ENCODE measurements around the gene TEX29.

DNA sequence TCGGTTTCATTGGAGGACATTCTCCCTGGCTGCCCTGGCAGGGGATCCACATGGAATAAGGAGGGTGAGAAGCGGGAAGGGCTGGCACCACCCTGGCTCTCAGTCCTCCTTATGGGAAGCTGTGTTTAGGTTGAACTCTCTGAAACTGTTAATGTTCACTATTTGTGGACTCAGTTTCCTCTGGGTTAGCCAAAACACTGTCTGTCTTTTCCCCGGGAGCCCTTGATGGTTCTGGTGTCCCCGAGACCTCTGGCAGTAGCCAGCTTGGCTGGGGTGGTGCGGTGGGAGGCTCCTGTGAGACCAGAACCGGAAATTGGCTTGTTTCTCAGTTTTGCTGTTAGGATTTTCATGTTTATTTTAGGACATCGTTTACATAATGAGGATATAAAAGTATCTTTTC is 48.3 kb upstream of the TEX29 start:
- TF ChIP-seq EZH2 (IDR thresholded peaks at IDR 0.05): no peak
- TF ChIP-seq, protein P1, sequence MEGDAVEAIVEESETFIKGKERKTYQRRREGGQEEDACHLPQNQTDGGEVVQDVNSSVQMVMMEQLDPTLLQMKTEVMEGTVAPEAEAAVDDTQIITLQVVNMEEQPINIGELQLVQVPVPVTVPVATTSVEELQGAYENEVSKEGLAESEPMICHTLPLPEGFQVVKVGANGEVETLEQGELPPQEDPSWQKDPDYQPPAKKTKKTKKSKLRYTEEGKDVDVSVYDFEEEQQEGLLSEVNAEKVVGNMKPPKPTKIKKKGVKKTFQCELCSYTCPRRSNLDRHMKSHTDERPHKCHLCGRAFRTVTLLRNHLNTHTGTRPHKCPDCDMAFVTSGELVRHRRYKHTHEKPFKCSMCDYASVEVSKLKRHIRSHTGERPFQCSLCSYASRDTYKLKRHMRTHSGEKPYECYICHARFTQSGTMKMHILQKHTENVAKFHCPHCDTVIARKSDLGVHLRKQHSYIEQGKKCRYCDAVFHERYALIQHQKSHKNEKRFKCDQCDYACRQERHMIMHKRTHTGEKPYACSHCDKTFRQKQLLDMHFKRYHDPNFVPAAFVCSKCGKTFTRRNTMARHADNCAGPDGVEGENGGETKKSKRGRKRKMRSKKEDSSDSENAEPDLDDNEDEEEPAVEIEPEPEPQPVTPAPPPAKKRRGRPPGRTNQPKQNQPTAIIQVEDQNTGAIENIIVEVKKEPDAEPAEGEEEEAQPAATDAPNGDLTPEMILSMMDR (IDR thresholded peaks at IDR 0.05): no peak
